ENCODE results near the gene EPDR1. TPM values are rescaled to one million over a fixed set of nuclear protein-coding genes. Genes with fewer than 3 reads are reported as not detected.

The EPDR1 gene
- total and polyA plus RNA-seq, 4 donors: 4.3 to 12.7 (median 9.6) TPM

GRCh38 chr7:37990337-37990736 lies 69.9 kb downstream of the EPDR1 start:
- 79% methylated on average over 3 of the region's 3 CpGs for WGBS
- no peak for TF ChIP-seq FOXA1 (IDR thresholded peaks at IDR 0.05)

DNA sequence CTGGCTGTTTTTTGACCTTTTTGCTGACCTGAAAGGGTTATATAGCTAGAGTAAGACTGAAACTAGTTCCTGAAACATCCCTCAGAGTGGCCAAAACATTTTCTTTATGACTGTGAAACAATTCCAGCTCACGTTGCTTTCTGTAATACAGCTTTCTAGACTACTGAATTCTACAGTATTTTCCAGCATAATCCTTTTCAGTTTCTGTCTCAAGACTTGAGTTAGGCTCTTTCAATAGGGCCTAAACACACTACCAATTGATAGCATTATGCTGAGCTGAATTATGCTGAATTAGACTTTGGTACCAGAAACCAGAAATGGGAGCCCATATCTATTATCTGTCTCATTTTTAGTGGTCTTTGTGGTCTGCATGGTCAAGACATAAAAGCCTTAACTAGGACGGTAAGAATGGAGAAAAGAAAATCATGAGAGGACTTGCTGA lies 72.6 kb downstream of the EPDR1 start:
- WGBS: 74% methylated on average over 2 of the region's 2 CpGs
- H3K9me3 ChIP-seq (ENCODE audit: control insufficient read depth in 4 of 4, low read length in 3 of 4): peaks cover 0 to 4% (median 0%) of the 10 kb centered on the region in 4 donors
- H3K27ac ChIP-seq (ENCODE audit: low read depth in 1 of 2, low read length in 2 of 2): no peak overlapping the region
- H3K9ac ChIP-seq (ENCODE audit: low read depth in 1 of 2, low read length in 2 of 2): no peak overlapping the region
- H3K4me1 ChIP-seq (ENCODE audit: control insufficient read depth in 4 of 4, insufficient read depth in 4 of 4, low read length in 3 of 4): no peaks in the 10 kb centered on the region
- no peaks in the 10 kb centered on the region for H3K27me3 ChIP-seq (ENCODE audit: control insufficient read depth in 4 of 4, insufficient read depth in 4 of 4, low read length in 3 of 4)
- no peak overlapping the region for H3K4me3 ChIP-seq (ENCODE audit: low read depth in 1 of 3, low read length in 3 of 3)
- H3K36me3 ChIP-seq (ENCODE audit: control insufficient read depth in 4 of 4, insufficient read depth in 3 of 4, low read depth in 1 of 4, low read length in 3 of 4): no peaks in the 10 kb centered on the region
- TF ChIP-seq YY1 (IDR thresholded peaks at IDR 0.05): no peak
- TF ChIP-seq TAF1 (conservative IDR thresholded peaks at IDR 0.05): no peak
- TF ChIP-seq JUND (IDR thresholded peaks at IDR 0.05): no peak
- TF ChIP-seq HNF4G (IDR thresholded peaks at IDR 0.05): no peak
- no peak for TF ChIP-seq FOXA2 (IDR thresholded peaks at IDR 0.05)
- DNase-seq (ENCODE audit: low spot score): no peak

More at GRCh38 chr7:37990337-37990736, 69.9 kb downstream of the EPDR1 start:
- no peaks in the 10 kb centered on the region for H3K4me1 ChIP-seq (ENCODE audit: control insufficient read depth in 4 of 4, insufficient read depth in 4 of 4, low read length in 3 of 4)
- no peak overlapping the region for H3K4me3 ChIP-seq (ENCODE audit: low read depth in 1 of 3, low read length in 3 of 3)
- DNase-seq (ENCODE audit: low spot score): no peak
- no peak overlapping the region for H3K27ac ChIP-seq (ENCODE audit: low read depth in 1 of 2, low read length in 2 of 2)
- no peaks in the 10 kb centered on the region for H3K36me3 ChIP-seq (ENCODE audit: control insufficient read depth in 4 of 4, insufficient read depth in 3 of 4, low read depth in 1 of 4, low read length in 3 of 4)
- peaks cover 0 to 4% (median 0%) of the 10 kb centered on the region in 4 donors for H3K9me3 ChIP-seq (ENCODE audit: control insufficient read depth in 4 of 4, low read length in 3 of 4)
- no peaks in the 10 kb centered on the region for H3K27me3 ChIP-seq (ENCODE audit: control insufficient read depth in 4 of 4, insufficient read depth in 4 of 4, low read length in 3 of 4)
- no peak overlapping the region for H3K9ac ChIP-seq (ENCODE audit: low read depth in 1 of 2, low read length in 2 of 2)

DNA sequence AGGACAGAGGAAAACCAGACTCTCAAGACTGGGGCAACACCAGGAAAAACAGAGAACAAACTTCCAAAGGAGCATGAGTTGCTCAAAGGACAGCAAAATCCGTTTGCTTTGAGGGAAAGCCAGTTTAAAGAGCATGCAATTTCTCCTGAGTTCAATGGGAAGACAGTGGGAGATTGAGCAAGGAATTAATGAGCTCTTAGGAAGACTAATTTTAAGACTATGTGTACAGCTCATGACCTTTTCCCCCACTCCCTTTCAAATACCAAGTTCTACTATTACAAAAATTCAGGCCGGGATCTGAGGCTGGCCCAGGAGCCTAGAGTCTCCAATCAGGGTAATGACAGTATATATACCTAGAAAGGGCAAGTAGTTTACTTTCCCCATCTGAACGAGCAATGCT lies 79.2 kb downstream of the EPDR1 start:
- Histone ChIP-seq H3K4me1 (ENCODE audit: control insufficient read depth in 4 of 4, insufficient read depth in 4 of 4, low read length in 3 of 4) (no peaks in the 10 kb centered on the region), H3K27me3 (ENCODE audit: control insufficient read depth in 4 of 4, insufficient read depth in 4 of 4, low read length in 3 of 4) (no peaks in the 10 kb centered on the region), H3K27ac (ENCODE audit: low read depth in 1 of 2, low read length in 2 of 2) (no peak overlapping the region), H3K9ac (ENCODE audit: low read depth in 1 of 2, low read length in 2 of 2) (no peak overlapping the region), H3K9me3 (ENCODE audit: control insufficient read depth in 4 of 4, low read length in 3 of 4) (no peaks in the 10 kb centered on the region), H3K4me3 (ENCODE audit: low read depth in 1 of 3, low read length in 3 of 3) (no peak overlapping the region), H3K36me3 (ENCODE audit: control insufficient read depth in 4 of 4, insufficient read depth in 3 of 4, low read depth in 1 of 4, low read length in 3 of 4) (no peaks in the 10 kb centered on the region)
- no peak for DNase-seq (ENCODE audit: low spot score)
- TF ChIP-seq, protein P1, sequence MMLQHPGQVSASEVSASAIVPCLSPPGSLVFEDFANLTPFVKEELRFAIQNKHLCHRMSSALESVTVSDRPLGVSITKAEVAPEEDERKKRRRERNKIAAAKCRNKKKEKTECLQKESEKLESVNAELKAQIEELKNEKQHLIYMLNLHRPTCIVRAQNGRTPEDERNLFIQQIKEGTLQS (IDR thresholded peaks at IDR 0.05): no peak
- TF ChIP-seq, protein P2, sequence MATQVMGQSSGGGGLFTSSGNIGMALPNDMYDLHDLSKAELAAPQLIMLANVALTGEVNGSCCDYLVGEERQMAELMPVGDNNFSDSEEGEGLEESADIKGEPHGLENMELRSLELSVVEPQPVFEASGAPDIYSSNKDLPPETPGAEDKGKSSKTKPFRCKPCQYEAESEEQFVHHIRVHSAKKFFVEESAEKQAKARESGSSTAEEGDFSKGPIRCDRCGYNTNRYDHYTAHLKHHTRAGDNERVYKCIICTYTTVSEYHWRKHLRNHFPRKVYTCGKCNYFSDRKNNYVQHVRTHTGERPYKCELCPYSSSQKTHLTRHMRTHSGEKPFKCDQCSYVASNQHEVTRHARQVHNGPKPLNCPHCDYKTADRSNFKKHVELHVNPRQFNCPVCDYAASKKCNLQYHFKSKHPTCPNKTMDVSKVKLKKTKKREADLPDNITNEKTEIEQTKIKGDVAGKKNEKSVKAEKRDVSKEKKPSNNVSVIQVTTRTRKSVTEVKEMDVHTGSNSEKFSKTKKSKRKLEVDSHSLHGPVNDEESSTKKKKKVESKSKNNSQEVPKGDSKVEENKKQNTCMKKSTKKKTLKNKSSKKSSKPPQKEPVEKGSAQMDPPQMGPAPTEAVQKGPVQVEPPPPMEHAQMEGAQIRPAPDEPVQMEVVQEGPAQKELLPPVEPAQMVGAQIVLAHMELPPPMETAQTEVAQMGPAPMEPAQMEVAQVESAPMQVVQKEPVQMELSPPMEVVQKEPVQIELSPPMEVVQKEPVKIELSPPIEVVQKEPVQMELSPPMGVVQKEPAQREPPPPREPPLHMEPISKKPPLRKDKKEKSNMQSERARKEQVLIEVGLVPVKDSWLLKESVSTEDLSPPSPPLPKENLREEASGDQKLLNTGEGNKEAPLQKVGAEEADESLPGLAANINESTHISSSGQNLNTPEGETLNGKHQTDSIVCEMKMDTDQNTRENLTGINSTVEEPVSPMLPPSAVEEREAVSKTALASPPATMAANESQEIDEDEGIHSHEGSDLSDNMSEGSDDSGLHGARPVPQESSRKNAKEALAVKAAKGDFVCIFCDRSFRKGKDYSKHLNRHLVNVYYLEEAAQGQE (IDR thresholded peaks at IDR 0.05): no peak
- TF ChIP-seq TAF1 (conservative IDR thresholded peaks at IDR 0.05): no peak
- WGBS: 72% methylated on average over 3 of the region's 3 CpGs

DNA sequence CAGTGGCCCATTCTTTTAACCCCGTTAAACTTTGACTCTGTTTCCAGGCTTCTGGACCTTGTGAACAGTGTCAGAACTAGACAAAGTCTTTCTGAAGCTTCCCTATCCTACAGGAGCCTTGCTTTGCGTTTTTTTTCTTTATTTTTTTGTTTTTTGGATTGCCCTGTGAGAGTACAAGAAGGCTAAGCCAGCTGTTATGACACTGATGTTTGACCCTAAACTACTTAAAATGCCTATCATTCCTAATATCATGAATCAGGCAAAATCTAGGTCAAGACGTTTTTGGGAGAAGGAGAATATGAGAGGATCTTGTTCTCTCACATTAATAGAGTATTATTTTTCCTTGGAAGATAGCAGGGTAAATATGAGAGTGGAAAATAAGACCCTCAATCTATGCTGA lies 79.8 kb downstream of the EPDR1 start:
- Histone ChIP-seq H3K9me3 (ENCODE audit: control insufficient read depth in 4 of 4, low read length in 3 of 4) (no peaks in the 10 kb centered on the region), H3K36me3 (ENCODE audit: control insufficient read depth in 4 of 4, insufficient read depth in 3 of 4, low read depth in 1 of 4, low read length in 3 of 4) (no peaks in the 10 kb centered on the region), H3K4me1 (ENCODE audit: control insufficient read depth in 4 of 4, insufficient read depth in 4 of 4, low read length in 3 of 4) (no peaks in the 10 kb centered on the region), H3K27me3 (ENCODE audit: control insufficient read depth in 4 of 4, insufficient read depth in 4 of 4, low read length in 3 of 4) (no peaks in the 10 kb centered on the region), H3K4me3 (ENCODE audit: low read depth in 1 of 3, low read length in 3 of 3) (no peak overlapping the region), H3K27ac (ENCODE audit: low read depth in 1 of 2, low read length in 2 of 2) (no peak overlapping the region), H3K9ac (ENCODE audit: low read depth in 1 of 2, low read length in 2 of 2) (no peak overlapping the region)
- TF ChIP-seq, protein P2 (IDR thresholded peaks at IDR 0.05): no peak
- TF ChIP-seq, protein P1 (IDR thresholded peaks at IDR 0.05): no peak
- TF ChIP-seq NR2F2 (IDR thresholded peaks at IDR 0.05): peak; percentile 21
- no peak for DNase-seq (ENCODE audit: low spot score)
- WGBS: 50% methylated on average over 3 of the region's 3 CpGs
